OCI-LY1 (cell line): ENCODE data around the gene PNLDC1.

ENCODE experiments used
- H2AFZ ChIP-seq: fragments of 200-600 bp; sonication (generic), shearing (Covaris generic); 2 replicates; pipeline ENCODE4 v1.6.0; 2014; ENCODE audit warnings: antibody characterized with exemption, mild to moderate bottlenecking, low read length
- H3F3A ChIP-seq: fragments of 200-600 bp; sonication (generic), shearing (Covaris generic); 2 replicates; pipeline ENCODE4 v1.6.0; 2014; ENCODE audit warnings: mild to moderate bottlenecking, antibody characterized with exemption, low read length, moderate library complexity; ENCODE audit not compliant: insufficient read depth
- H3K27ac ChIP-seq: fragments of 200-600 bp; sonication (generic); 2 replicates; pipeline ENCODE4 v1.5.1; 2014; ENCODE audit warnings: low read length, mixed run types, mild to moderate bottlenecking, low read depth; ENCODE audit not compliant: poor library complexity, severe bottlenecking
- H3K27me3 ChIP-seq: fragments of 200-600 bp; sonication (generic); 2 replicates; pipeline ENCODE4 v1.6.0; 2014; ENCODE audit warnings: antibody characterized with exemption, mild to moderate bottlenecking, low read length, moderate library complexity; ENCODE audit not compliant: insufficient read depth
- H3K36me3 ChIP-seq: fragments of 200-600 bp; sonication (generic); 2 replicates; pipeline ENCODE4 v1.6.1; 2014; ENCODE audit warnings: mild to moderate bottlenecking, antibody characterized with exemption, low read length, moderate library complexity, mixed read lengths; ENCODE audit not compliant: insufficient read depth
- H3K4me1 ChIP-seq: fragments of 200-600 bp; sonication (generic); 2 replicates; pipeline ENCODE4 v1.5.1; 2014; ENCODE audit warnings: mild to moderate bottlenecking, low read length, moderate library complexity; ENCODE audit not compliant: insufficient read depth, severe bottlenecking
- H3K4me2 ChIP-seq: fragments of 200-600 bp; sonication (generic), shearing (Covaris generic); 2 replicates; pipeline ENCODE4 v1.6.1; 2014; ENCODE audit warnings: low read length
- H3K4me3 ChIP-seq: fragments of 200-600 bp; sonication (generic); 2 replicates; pipeline ENCODE4 v1.5.1; 2014; ENCODE audit warnings: low read length, low read depth, mild to moderate bottlenecking, mixed read lengths; ENCODE audit not compliant: poor library complexity, severe bottlenecking
- H3K79me2 ChIP-seq: fragments of 200-600 bp; shearing (Covaris generic); 2 replicates; pipeline ENCODE4 v1.6.1; 2016; ENCODE audit warnings: mixed run types, low read length, mixed read lengths; ENCODE audit not compliant: insufficient read depth
- H3K9ac ChIP-seq: fragments of 200-600 bp; sonication (generic), shearing (Covaris generic); 2 replicates; pipeline ENCODE4 v1.6.1; 2014; ENCODE audit warnings: mild to moderate bottlenecking, low read length, mixed read lengths
- H3K9me2 ChIP-seq: fragments of 200-600 bp; sonication (generic), shearing (Covaris generic); 2 replicates; pipeline ENCODE4 v1.6.1; 2014; ENCODE audit warnings: low read depth, mild to moderate bottlenecking, low read length, mixed read lengths
- H3K9me3 ChIP-seq: fragments of 200-600 bp; shearing (Covaris generic); 2 replicates; pipeline ENCODE4 v1.6.1; 2014; ENCODE audit warnings: low read length, mixed read lengths
- H4K20me1 ChIP-seq: fragments of 200-600 bp; sonication (generic), shearing (Covaris generic); 2 replicates; pipeline ENCODE4 v1.6.0; 2016; ENCODE audit warnings: mild to moderate bottlenecking, low read length; ENCODE audit not compliant: insufficient read depth
- CTCF ChIP-seq: fragments of 200-600 bp; sonication (generic), shearing (Covaris generic); IDR thresholded peaks from 2 replicates; pipeline ENCODE4 v1.5.1; 2017; ENCODE audit warnings: mild to moderate bottlenecking, antibody characterized with exemption, low read length, moderate library complexity, mixed read lengths
- EZH2 ChIP-seq: fragments of 200-600 bp; sonication (generic), shearing (Covaris generic); IDR thresholded peaks from 2 replicates; pipeline ENCODE4 v1.8.0; 2017; ENCODE audit warnings: borderline replicate concordance, mixed run types, mild to moderate bottlenecking, antibody characterized with exemption, low read length, moderate library complexity, mixed read lengths

Gene PNLDC1

DNA sequence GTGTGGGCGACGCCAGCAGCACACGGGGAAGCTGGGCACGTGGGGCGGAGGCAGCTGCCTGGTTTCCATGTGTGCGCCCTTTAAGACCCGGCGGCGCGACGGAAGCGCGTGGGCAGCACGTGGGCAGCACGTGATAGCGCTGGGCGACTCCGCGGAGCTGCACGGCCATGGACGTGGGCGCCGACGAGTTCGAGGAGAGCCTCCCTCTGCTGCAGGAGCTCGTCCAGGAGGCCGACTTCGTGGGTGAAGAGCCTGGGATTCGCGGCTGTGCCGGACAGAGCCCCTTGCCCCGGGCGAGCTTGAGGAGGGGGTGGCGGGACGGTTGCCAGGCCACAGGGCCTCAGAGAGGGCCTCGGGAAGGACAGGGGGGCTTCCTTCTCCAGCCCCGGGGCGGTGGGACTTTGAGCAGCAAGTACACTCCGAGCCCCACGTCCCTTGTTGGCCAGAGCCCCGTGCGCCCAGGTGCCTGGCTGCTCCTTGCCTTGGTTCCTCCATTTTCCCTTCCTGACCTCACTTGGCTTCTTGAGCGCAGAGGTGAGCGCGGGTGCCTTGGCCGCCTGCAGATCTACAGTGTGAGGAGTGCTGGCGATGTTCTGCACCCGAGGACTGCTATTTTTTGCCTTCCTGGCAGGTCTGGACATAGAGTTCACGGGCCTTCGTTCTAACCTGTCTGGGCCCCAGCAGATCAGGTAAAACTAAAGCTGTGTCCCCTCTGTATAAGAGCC is at the start of gene PNLDC1:
Gene PNLDC1 (plus strand): TSS at position 136 of the 725 bp plus-strand sequence. CDS start 32 bp downstream, at position 168.
- Histone ChIP-seq H3K9me3 (no peaks in the 10 kb centered on the region), H3K4me3 (no peak within 1 kb of the TSS), H3K36me3 (peaks cover 35% of the 10 kb centered on the region)

GRCh38 chr6:159751448-159751847 is 48.6 kb upstream of the PNLDC1 start:
- Histone ChIP-seq H3K4me3 (no peak overlapping the region), H3K4me1 (no peaks in the 10 kb centered on the region), H3K79me2 (no peaks in the 10 kb centered on the region), H3K36me3 (peaks cover 96% of the 10 kb centered on the region), H3K4me2 (no peak overlapping the region), H4K20me1 (no peaks in the 10 kb centered on the region; the same call in 1 of the 2 replicates), H3F3A (no peaks in the 10 kb centered on the region), H3K27me3 (no peaks in the 10 kb centered on the region), H3K9ac (no peak overlapping the region), H3K9me3 (no peaks in the 10 kb centered on the region), H3K27ac (no peak overlapping the region), H2AFZ (no peak overlapping the region), H3K9me2 (no peaks in the 10 kb centered on the region)
- TF ChIP-seq EZH2 = no peak
- TF ChIP-seq CTCF = no peak

More for the DNA sequence above, at the start of gene PNLDC1:
- Histone ChIP-seq H3K27me3 (no peaks in the 10 kb centered on the region), H4K20me1 (no peaks in the 10 kb centered on the region), H3K9ac (no peak within 1 kb of the TSS), H3K79me2 (no peaks in the 10 kb centered on the region), H3K27ac (no peak within 1 kb of the TSS), H3K4me2 (no peak within 1 kb of the TSS), H3F3A (no peaks in the 10 kb centered on the region), H3K4me1 (no peaks in the 10 kb centered on the region), H2AFZ (no peak within 1 kb of the TSS), H3K9me2 (no peaks in the 10 kb centered on the region)
- TF ChIP-seq EZH2 (no peak), CTCF (no peak)

DNA sequence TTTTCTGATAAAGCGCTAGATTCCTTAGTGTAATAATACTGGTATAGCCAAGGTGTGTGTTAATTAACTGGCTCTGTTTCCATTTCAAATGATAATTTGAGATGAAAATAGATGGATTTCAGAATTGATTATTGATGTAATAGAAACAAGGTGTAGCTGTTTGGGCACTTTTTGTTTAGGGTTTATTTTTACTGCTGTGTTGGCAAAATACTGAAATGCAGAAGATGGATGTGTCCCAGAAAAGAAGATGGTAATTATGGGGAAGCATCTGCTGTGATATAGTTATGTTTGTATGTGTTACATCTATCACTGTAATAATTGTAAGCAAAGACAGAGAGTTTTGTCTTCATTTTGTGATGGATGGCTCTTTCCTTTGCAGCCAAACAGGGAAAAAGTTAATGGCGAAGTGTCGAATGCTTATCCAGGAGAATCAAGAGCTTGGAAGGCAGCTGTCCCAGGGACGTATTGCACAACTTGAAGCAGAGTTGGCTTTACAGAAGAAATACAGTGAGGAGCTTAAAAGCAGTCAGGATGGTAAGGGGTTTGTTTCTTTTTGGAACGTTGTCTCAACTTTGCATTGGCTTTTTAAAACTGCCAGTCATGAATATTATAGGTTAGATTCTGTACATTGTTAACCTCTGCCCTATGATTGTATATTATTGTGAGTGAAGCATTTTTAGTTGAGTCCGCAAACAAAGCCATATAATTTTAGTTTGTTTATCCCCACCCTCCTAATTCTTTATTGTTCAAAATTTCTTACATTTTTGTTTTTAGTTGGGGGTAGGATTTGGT is 46.8 kb upstream of the PNLDC1 start:
- Histone ChIP-seq H2AFZ (no peak overlapping the region), H3K79me2 (no peaks in the 10 kb centered on the region), H3K4me2 (no peak overlapping the region), H3K9me2 (no peaks in the 10 kb centered on the region), H4K20me1 (no peaks in the 10 kb centered on the region; the same call in 1 of the 2 replicates), H3K27me3 (no peaks in the 10 kb centered on the region), H3K4me1 (no peaks in the 10 kb centered on the region), H3K9me3 (no peaks in the 10 kb centered on the region), H3K4me3 (no peak overlapping the region), H3K9ac (no peak overlapping the region), H3K27ac (no peak overlapping the region), H3K36me3 (peaks cover 97% of the 10 kb centered on the region), H3F3A (no peaks in the 10 kb centered on the region)
- TF ChIP-seq CTCF = no peak
- no peak for TF ChIP-seq EZH2
